IPS-NIHi7 (cell line): ENCODE results near the gene IP6K2.
A peak's percentile ranks its signal among the peaks of the same experiment; 100 is the strongest.
"Not testable (repeated sequence)": the region's sequence is repeated elsewhere in the genome, so short reads cannot be mapped to it uniquely, and the experiment has no call there.

Experiments
- DNase-seq: peaks from one replicate; pipeline ENCODE4 v3.0.0; 2012; ENCODE audit warnings: mixed read lengths; ENCODE audit errors: extremely low spot score

Gene IP6K2, protein sequence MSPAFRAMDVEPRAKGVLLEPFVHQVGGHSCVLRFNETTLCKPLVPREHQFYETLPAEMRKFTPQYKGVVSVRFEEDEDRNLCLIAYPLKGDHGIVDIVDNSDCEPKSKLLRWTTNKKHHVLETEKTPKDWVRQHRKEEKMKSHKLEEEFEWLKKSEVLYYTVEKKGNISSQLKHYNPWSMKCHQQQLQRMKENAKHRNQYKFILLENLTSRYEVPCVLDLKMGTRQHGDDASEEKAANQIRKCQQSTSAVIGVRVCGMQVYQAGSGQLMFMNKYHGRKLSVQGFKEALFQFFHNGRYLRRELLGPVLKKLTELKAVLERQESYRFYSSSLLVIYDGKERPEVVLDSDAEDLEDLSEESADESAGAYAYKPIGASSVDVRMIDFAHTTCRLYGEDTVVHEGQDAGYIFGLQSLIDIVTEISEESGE

DNA sequence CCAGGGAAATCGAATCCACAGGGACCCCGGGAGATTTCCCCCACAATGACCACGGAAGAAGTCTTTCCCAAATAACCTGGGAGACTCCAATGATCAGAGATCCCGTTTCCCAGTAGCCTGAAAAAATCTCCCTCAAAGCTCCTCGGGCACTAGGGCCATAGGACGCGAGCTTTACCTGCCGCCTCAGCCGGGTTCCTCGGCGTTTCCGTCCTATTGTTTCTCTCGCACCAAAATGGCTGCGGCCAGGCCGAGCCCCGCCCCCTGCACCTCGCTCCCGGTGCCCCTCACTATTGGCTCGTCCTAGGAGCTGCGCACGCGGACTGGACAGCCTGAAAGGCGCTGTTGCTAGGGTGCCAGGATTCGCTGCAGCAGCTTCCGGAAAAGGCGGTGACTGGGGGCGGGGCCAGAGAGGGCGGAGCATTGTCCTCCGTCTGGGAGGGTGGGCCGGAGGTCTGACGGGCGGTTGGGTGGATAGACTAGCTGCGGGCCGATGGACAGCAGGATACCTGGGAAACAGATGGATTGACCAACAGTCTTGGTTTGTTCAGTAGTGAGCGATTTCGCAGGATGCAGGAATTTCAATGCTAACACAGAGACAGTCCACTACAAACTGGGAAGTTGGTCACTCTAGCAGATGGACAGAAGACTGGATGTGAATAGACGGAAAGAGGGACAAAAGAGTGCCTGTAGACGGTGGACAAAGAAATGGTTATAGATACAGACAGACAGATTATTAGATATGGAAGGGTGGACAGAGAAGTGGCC, at the start of gene IP6K2:
Gene IP6K2, minus strand, starts transcription at position 240 of the 765 bp plus-strand sequence. CDS start 21,930 bp downstream, outside the sequence.
- DNase-seq: peak; percentile 99

DNA sequence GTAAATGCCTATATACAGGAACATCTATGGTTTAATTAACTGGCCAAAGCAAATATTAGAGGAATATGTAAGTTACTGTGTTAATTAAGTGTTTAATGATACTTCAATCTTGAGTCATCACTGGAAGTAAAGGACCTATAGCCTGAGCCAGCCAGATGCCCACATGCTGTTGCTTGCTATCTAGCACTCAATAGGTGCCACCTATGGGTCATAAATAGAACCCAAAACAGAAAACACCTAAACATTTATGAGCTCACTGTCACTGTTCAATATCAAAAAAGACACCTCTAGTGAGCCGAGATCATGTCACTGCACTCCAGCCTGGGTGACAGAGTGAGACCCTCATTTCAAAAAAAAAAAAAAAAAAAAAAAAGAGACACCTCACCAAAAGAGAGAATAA, 48.4 kb upstream of the IP6K2 start:
- DNase-seq: no peak

DNA sequence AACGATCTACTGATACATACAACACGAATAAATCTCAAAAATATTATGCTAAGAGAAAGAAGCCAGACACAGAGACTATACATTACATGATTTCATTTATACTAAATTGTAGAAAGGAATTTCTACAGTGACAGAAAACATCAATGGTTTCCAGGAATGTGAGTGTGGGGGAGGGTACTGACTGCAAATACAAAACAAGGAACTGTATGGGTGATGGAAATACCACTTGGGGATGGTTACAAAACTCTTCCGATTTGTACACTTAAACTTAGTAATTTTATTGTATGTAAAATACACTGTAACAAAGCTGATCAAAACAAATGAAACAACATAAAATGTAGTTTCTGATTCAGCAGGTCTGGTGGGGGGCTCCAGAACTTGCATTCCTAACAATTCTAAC, 45.8 kb upstream of the IP6K2 start:
- no peak for DNase-seq

DNA sequence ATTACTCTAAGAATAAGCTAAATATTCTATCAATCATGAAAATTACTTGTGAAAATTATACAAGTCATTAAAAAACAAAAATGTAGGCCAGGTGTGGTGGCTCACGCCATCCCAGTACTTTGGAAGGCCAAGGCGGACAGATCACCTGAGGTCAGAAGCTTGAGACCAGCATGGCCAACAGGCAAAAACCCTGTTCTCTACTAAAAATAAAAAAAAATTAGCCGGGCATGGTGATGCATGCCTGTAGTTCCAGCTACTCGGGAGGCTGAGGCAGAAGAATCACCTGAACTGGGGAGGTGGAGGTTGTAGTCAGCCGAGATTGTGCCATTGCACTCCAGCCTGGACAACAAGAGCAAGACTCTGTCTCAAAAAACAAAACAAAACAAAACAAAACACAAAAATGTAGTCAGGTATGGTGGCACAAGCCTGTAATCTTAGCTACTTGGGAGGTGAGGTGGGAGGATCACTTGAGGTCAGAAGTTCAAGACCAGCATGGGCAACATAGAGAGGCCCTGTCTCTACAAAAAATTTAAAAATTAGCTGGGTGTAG, 43.0 kb upstream of the IP6K2 start:
- not testable (repeated sequence) for DNase-seq

DNA sequence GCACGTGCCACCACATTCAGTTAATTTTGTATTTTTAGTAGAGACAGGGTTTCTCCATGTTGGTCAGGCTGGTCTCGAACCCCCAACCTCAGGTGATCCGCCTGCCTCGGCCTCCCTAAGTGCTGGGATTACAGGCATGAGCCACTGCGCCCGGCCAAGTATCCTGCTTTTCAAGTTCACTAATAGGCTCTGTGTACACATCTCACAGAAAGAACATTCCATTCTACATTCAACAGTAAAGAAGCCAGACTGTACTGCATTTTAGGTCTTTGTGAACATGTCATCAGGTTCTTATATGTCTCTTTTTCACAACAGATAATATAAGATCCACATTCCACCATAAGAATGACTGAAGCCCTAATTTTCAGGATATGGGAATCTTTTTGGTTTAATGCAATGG, 42.5 kb upstream of the IP6K2 start:
- DNase-seq: not testable (repeated sequence)

DNA sequence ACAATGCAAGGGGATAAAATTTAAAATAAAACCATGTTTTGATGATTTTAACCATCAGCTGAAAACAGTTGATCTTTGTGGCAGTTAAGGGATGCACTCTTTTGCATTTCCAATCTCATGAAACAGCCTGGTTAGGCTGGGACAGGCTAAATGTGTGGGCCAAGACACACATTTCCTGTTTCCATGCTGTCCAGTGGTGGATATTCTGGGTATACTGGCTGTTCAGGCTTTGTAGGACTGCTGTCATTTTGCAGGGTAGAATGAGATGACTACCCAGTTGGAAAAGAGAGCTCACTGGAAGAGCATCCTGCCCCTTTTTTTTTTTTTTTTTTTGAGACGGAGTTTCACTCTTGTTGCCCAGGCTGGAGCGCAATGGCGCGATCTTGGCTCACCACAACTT, 42.0 kb upstream of the IP6K2 start:
- DNase-seq: no peak

DNA sequence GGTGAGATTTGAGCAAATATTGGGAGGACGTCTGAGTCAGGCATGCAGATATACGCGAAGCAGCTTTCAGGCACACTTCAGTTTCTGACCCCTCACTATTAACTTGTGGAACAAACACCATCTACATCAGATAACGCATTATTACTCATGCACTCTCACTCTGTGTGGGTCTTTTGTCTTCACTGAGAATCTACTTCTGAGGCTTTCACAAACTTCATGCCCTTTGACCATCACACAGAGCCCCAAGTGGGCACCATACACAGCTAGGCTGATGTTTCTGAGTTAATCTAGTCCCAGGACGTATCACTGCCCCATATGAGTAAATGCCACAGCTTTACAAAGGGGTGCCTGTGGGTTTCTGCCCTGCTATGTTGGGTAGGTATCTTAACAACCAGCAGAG, 39.6 kb upstream of the IP6K2 start:
- DNase-seq: no peak

DNA sequence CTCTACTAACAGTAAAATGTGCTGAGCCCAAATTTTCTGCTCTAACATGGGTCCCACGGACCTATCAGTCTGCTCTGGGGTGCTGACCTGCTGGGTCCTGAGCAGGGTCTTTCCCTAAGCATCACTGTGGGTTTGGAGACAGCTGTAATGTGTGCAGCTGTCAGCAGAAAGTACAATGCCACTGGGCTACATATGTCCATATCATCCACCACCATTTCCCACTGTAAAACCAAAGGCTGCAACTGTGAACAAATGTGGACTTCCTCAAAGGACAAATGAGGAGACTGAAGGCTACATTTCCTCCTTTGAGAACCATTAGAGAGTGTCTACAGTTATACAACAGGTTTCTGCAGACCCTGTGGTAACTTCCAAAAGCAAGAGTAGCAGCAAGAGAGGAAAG, 33.8 kb upstream of the IP6K2 start:
- DNase-seq: no peak

DNA sequence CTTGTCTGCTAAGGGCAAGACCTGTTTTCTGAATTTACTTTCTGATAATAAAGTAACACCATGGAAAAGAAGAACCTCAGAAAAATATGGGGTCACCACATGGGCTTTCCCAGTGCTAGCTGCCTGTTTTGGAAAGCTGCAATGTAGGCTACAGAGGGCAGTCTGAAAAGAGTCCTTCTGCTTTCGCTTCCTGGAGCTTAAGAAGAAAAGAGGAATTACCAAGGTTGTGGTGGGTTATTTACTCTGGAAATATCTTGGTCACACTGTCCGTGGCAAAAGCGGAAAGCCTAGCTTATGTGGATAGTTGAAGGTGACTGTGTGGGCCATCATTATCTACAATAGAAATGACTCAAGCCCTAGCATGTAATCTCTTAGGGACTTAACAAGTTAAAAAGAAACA, 31.7 kb upstream of the IP6K2 start:
- DNase-seq: no peak

DNA sequence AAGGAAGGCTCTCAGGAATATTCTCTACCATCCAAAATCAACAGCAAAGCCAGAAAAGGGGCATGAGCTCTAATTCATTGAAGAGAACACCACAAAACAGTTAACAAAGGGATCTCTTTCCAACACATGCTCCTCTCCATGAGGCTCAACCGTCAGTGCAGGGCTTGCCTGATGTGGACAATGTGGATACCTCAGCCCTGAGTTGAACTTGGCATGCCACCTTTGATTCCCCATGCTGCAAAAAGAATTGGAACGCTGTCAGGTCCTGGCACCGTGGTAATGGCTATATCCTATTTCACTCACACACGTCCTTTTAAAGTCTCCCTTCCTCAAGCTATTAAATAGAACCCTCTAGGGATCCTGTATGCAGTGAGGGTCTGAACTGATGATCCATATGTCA, 30.7 kb upstream of the IP6K2 start:
- DNase-seq: no peak

DNA sequence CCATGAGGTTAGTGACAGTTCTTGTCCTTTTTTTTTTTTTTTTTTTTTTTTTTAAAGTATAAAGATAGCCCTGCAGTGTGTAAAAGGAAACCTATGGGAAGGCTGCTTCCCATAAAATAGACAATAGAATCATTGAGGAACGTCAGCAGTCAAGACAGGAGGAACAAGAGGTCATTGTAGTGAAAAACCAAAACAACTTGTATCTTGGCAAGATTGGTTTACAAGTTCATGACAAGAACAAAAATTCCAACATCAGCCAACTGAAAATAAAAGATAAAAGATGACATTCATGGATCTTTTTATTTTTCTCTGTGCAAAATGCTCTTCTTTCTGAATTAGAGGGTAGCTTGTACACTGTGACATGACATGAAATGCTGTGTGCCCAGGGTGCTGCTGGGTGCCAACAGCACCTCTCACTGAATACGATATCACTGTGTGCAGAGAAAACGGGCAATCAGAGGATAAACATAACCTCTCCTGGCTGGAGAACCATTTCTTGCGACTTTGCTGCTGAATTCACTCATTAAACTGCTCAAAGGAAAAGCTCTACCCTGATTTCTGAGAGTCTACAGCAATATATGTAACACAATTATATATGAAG, 30.1 kb upstream of the IP6K2 start:
- DNase-seq: no peak

DNA sequence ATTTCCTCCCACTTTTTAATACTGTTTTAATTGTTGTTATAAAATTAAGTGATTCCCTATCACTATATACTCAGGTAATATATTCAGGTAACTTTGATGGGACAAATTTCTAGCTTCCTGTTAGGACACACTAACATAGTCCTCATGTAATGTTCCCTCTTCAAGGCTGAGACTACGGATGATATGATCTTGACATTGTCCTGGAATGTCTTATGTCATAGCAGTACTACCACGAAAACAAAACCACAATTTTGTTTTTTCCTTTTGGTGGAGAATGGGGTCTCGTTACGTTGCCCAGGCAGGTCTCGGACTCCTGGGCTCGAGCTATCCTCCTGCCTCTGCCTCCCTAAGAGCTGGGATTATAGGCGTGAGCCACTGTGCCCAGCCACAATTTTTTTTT, 26.8 kb upstream of the IP6K2 start:
- DNase-seq: no peak

DNA sequence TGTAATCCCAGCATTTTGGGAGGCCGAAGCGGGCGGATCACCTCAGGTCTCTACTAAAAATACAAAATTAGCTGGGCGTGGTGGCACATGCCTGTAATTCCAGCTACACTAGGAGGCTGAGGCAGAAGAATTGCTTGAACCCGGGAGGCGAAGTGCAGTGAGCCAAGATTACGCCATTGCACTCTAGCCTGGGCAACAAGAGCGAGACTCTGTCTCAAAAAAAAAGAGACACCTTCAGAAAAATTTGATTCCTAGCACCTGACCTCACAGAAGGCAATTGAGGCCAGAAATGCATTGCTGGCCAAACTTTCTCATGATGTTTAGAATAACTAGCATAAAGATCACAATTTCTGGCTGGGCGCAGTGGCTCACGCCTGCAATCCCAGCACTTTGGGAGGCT, 24.2 kb upstream of the IP6K2 start:
- DNase-seq: not testable (repeated sequence)

DNA sequence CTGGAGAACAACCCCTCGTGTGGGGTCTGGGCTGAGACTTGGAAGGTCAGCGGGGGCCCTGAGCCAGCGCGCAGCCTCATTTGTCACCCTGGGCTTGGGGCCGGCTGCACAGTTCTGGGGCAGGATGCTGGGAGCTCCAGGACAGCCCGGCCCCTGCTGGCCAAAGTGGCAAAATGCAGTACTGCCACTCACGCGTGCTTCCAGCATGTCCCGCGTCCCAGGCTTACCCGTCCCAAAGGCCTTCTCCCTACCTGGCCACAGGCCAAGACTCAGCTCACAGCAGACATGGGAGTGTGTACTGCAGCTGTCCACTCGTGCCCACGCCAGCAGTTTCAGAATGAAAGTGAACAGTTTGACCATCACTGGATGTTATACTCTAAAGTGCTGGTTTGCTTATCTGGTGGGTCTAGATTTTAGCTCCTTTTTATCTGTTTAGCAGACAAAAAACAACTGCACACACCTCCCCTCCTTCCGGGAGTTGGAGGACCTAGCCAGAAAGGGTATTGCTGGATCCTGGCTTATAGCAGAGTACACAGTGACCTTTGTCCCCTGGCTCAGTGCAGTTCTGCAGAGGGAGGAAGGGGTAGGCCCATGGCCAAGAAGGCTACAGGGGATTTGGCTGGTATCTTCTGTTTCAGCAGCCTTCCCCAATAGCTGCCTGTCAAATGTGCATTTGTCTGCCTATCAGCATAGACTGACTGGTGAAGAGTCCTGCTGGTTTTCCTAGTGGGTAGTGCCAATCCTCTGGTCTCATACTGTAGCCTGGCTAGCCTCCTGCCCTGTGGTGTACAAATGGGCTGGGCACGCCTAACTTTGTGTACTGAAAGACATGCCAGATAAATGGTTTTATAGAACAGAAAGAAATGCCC, 23.2 kb upstream of the IP6K2 start:
- peak; percentile 97 for DNase-seq

DNA sequence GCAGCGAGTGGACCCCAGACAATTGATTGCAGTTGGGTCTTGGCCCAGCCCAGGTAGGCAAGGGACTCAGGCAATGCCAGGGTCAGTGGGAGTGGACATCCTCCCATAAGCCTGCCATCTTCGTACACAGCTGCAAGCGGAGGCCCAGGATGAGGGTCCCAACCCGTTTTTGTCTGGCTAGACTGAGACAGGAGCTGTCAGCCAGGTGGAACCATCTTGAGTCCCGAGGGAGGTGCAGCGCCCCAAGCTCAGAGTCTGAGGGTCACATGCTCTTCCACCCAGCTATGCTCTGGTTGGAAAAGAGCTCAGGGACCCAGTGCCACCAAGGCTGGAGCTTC, 22.6 kb upstream of the IP6K2 start:
- DNase-seq: no peak

DNA sequence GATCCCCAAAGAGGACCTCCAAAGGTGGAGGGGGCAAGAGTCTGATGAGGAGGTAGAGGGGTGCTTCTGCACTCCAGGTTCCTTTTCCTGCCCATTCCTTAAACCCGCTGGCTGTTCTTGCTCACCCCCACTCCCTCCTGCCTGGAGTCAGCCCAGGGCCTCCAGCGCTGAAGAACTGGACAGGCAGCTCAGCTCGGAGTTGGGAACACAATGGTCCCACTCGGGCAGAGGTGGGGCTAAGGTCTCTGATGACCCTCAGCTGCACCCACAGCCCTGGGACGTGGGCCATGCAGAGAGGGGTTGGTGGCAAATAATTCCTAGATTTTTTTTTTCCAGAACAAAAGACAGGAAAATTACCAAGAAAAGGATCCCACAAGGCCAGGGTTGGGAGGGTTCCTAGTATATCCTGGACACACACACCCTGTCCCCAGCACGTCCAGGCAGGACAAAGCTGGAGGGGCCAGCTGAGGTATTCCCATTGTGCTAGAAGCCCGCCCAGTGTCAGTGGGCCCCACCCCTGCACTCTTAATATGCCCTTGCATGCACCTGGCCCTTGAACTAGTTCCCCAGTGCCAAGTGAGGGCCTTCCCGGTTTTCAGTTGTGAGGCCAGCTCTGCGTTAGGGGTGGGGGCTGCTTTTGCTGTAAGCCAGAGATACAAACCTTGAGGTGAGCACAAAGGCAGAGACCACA, 22.1 kb upstream of the IP6K2 start:
- no peak for DNase-seq

DNA sequence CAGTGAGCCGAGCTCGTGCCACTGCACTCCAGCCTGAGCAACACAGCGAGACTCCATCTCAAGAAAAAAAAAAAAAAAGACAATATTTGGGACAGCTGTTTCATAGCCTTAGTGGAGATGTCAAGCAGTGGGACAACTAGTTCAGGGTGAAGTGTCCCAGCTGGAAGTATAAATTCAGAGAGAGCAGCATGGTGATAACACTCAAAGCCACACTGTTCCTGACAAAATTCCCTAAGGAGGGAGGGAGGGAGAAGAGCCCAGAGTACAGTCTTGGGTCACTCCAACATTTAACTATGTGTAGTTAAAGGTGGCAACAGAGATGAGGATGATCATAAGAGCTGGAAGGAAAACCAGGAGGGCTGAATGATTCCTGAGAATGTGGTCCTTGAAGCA, 21.1 kb upstream of the IP6K2 start:
- DNase-seq: no peak

DNA sequence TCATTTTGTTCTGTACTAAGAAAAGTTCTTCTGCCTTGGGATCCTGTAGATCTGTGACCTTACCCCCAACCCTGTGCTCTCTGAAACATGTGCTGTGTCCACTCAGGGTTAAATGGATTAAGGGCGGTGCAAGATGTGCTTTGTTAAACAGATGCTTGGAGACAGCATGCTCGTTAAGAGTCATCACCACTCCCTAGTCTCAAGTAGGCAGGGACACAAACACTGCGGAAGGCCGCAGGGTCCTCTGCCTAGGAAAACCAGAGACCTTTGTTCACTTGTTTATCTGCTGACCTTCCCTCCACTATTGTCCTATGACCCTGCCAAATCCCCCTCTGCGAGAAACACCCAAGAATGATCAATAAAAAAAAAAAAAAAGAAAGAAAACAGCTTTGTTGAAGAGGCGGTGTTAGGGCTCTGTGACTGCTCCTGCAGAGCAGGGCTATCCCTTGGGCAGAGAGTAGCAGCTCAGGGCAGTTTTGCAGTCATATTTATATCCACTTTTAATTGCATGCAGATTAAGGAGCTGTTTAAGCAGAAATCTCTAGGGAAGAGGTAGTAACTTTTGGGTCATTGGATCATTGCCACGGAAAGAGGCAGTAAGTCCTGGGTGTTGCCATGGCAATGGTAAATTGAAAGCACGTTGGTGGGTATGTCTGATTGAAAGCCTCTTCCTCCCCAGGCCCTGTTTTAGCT, 18.2 kb upstream of the IP6K2 start:
- DNase-seq: not testable (repeated sequence)

DNA sequence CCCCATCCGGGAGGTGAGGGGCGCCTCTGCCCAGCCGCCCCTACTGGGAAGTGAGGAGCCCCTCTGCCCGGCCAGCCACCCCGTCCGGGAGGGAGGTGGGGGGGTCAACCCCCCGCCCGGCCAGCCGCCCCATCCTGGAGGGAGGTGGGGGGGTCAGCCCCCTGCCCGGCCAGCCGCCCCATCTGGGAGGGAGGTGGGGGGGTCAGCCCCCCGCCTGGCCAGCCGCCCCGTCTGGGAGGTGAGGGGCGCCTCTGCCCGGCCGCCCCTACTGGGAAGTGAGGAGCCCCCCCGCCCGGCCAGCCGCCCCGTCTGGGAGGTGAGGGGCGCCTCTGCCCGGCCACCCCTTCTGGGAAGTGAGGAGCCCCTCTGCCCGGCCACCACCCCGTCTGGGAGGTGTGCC, 17.5 kb upstream of the IP6K2 start:
- DNase-seq: not testable (repeated sequence)
